GM19463 (cell line): Measurements from ENCODE around the gene RGR.

Experiments used
- ATAC-seq: cut with Tn5 transposase; IDR thresholded peaks from one replicate; pipeline ENCODE4 v1.9.1; 2021; ENCODE audit warnings: mild to moderate bottlenecking, moderate library complexity; ENCODE audit not compliant: unreplicated experiment

The RGR gene

GRCh38 chr10:84217746-84218145, 27.1 kb upstream of the RGR start:
- ATAC-seq, result no peak

GRCh38 chr10:84221916-84222315, 22.9 kb upstream of the RGR start:
- no peak for ATAC-seq

GRCh38 chr10:84224411-84225028, 20.3 kb upstream of the RGR start:
- no peak for ATAC-seq

- ATAC-seq, result no peak
Observed at GRCh38 chr10:84225427-84226173, 19.3 kb upstream of the RGR start, which contains the start of gene LRIT2. Gene LRIT2, minus strand, starts transcription at chr10:84225544. Its CDS starts 24 bp downstream, at chr10:84225520.

DNA sequence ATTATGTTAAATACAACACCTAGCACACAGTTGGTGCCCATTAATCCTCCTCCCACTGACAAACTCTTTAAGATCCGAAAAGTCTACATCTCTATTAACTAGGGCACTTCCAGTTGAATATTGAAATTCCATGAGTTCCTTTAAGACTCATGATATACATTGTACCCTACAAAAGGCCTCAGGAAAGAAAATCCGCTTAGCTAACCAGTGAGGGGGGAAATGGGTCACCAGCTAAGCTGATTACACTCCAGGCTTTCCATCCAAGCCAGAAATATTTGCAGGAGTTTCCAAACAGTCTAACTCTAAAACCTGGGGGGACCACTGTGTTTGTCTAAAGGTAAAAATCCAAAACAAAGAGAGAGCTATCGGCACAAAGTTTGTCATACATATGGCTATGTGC, 18.2 kb upstream of the RGR start:
- no peak for ATAC-seq

- ATAC-seq, result no peak
Observed at GRCh38 chr10:84227810-84228209, 17.0 kb upstream of the RGR start.

DNA sequence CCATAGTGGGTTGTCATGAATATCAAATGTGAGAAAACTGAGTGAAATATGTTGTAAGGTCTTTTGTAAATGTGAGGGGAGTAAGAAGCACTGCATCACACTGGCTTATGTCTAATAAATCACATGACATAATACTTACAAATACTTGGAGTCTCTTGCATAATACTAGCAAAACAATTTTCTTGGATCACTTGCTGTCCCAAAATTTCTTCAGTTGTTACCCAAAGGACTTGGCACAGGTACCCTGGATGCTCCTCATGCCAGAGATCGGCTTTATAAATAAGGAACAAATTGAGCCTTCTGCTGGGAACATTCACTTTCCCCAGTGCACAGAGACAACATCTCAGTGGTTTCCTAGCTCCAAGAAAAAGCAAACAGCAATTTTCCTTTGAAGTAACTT, 14.5 kb upstream of the RGR start:
- no peak for ATAC-seq

DNA sequence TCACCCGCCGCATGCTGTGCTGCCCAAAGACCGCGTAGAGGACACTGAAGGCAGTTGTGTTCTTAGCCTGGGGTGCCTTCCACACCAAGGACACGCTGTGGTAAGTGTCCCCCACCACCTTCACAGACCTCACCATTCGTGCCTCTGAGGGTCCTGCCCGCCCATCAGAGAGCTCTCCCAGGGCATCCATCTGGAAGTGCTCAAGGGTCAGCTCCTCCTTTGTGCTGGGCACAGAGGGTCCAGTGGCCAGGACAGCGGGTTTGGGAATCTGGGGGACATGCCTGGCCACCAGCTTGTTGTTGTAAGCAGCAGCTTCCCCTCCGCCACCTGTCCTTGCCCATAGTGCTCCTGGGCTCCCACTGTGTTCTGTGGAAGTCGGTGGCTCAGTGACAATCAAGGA, 12.5 kb upstream of the RGR start:
- no peak for ATAC-seq

DNA sequence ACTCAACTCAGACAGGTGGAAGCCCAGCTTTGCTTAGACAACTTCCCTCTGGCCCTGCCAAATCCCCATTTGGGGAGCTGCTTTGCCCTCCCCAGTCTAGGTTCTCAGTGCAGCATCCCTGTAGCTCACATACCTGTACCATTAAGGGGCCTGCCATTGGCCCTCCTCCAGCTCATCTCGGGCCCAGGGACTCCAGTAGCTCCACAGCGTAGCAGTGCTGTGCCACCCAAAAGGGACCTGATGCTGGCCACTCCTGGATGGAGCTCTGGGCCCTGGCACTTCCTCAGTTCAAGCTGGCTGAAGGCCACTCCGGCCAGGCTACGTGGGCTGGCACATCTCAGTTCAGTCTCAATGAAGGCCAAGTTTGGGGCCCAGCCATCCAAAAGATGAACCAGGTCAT, 10.9 kb upstream of the RGR start:
- no peak for ATAC-seq

- ATAC-seq, result no peak
Observed at GRCh38 chr10:84234479-84234878, 10.4 kb upstream of the RGR start.

DNA sequence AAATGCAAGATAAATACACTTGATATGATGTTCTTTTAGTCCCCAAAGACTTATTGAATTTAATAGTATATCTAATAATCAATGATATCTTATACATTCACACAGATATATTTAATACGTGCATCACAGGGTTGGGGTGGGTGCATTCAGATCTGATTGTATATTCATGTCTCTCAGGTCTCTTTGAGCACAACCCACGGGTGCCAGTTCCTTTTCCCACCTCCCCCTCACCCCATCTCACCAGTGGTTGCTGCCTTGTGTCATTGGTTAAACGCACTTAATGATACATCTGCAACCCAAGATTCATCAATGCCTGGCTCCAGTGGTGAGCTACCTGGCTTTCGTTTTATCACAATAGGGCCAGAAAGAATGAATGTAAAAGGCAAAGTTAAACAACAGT, 9.8 kb upstream of the RGR start:
- ATAC-seq, result no peak

GRCh38 chr10:84236807-84237198, 8.1 kb upstream of the RGR start:
- no peak for ATAC-seq

DNA sequence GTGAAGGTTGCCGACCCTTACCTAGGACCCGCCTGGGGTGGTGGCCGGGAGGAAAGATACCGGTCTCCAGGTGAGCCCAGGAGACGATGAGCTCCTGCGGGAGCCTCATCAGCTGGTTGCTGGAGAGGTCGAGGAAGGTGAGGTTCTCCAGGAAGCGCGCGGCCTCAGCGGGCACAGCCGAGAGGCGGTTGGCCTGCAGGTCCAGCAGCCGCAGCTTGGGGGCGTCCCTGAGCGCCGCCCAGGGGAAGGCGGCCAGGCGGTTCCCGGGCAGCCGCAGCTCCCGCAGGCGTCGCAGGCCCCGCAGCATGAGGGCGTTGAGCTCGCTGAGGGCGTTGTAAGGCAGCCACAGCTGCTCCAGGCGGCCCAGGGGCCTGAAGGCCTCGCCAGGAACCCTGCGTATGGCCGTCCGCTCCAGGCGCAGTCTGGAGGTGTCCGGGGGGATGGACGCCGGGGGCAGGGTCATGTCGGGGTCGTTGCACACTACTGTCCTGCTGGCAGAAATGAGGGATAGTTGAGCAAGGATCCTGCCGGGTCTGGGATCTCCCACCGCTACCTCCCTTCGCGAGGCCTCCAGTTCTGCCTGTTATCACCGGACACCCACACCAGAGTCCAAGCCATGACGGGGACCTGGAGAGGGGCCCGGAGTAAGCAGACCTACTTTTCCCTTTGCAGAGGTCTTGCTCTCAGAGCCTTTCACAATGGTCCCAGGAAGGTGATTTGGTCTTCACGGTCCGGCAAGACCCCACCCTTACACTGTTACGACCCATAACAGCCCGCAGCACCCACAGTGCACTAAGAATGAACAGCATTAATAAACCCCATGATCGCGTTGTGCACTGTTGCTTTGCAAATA, 7.4 kb upstream of the RGR start:
- no peak for ATAC-seq

GRCh38 chr10:84238909-84239308, 5.9 kb upstream of the RGR start:
- ATAC-seq, result no peak

DNA sequence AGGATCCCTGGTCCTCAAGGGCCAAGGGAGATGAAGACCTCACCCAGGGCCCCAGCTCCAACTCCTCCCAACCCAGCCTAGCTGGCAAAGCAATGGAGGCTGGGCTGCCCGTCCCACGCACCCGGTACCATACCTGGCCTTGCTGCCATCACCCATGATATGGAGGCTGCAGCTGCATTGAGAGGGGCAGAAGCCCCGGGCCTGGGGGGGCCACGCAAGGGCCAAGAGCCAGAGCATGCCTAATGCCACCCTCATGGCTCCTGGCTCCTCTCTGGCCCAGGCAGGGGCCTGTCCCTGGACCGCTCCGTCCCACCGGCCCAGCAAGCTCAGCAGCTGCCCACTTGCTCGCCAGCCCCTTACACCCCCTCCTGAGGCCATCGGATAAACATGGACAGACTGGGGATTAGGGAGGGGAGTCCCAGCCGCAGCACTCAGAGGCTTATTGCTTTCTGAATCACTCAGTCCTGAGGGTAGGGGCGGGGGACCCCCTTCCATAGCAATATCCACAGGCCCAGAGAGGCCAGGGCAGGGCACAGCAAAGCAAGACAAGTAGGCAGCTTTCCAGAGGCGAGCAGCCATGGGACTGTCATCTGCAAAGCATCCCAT, 3.6 kb upstream of the RGR start, which contains the start of gene LRIT1:
Gene LRIT1 (minus strand): TSS at position 362 of the 606 bp plus-strand sequence. CDS start 107 bp downstream, at position 255.
- ATAC-seq, result no peak

DNA sequence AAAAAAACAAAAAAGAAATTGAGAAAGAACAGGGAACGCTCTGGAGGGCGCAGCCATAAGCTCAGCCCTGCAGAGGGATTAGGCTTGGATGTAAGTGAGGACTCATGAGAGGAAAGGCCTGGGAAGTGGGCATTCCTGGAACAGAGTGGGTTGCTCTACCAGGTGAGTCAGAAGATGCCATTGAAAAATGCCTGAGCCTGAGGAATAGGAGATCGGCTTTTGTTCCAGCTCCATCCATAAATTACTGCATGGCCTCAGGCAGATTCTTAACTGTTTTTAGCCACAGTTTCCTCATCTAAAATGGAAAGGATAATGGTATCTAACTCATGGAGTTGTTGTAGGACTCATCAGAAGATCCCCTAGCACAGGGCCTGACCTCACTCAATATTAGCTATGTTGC, 1.1 kb upstream of the RGR start:
- no peak for ATAC-seq

DNA sequence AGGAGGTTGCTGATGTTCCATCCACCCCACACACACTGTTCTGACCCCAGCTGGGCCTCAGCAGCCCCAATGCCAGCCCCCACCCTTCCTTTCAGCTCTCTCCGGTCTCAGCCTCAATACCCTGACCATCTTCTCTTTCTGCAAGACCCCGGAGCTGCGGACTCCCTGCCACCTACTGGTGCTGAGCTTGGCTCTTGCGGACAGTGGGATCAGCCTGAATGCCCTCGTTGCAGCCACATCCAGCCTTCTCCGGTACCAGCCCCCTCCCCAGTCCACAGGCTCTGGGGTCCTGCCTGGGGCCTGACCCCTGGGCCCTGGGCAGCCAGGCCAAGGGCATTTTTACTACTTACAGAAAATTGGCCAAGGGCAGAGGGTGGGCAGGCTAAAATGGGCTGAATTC, 2.6 kb downstream of the RGR start:
- no peak for ATAC-seq

DNA sequence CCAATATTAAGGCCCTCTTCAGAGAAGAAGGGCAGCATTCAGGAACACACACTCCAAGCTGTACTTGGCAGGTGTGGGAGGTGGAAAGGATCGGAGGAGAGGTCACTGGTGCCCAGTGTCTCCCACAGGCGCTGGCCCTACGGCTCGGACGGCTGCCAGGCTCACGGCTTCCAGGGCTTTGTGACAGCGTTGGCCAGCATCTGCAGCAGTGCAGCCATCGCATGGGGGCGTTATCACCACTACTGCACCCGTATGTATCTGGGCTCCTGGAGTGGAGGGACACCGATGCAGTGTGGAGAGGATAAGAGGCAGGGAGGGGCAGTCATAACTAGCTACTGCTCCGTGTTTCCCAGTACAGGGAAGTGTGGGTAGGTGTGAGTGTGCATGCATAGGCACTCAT, 3.9 kb downstream of the RGR start:
- ATAC-seq, result no peak

DNA sequence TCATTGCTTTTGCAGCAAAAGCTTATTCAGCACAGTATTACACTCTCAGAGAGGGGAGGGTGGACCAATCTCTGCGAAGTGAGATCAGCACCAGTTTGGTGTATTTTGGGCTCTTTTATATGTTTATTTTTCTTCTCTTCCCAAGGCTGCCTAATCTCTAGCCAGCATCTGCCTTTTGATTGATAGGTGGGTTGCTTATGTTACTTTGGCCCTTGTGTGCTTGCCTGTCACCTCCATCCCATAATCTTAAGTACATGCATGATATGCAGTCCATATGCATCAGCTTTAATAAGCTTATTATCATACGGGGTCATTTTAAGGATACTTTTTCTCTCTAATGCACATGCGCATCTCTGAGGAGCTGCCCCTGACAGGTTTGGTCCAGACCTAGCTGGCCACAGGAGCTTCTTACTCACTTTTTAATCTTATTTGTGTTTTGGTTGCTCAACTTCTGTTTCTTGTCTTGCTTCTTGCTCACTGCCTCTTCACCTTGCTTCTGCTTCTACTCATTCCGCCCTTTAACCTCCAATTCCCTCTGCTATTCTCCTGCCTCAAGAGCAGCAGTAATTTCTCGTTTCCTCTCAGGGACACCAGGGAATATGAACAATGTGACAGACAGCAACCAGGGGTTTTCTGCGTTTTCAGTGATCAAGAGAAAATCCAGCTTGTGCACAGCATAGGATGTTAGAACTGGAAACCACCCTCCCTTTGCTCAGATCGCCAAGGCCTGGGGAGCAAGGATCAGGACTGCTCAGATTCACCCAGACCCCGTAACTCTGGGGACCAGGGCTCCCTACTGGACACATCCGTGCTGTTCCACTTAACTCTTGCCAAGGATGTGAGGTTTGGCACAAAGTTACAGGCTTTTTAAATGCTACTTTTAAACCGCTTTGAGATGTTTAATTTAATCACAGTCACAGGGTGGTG, 10.0 kb downstream of the RGR start:
- ATAC-seq, result no peak
